ENCODE measurements around the gene SERTAD3.

The SERTAD3 gene

DNA sequence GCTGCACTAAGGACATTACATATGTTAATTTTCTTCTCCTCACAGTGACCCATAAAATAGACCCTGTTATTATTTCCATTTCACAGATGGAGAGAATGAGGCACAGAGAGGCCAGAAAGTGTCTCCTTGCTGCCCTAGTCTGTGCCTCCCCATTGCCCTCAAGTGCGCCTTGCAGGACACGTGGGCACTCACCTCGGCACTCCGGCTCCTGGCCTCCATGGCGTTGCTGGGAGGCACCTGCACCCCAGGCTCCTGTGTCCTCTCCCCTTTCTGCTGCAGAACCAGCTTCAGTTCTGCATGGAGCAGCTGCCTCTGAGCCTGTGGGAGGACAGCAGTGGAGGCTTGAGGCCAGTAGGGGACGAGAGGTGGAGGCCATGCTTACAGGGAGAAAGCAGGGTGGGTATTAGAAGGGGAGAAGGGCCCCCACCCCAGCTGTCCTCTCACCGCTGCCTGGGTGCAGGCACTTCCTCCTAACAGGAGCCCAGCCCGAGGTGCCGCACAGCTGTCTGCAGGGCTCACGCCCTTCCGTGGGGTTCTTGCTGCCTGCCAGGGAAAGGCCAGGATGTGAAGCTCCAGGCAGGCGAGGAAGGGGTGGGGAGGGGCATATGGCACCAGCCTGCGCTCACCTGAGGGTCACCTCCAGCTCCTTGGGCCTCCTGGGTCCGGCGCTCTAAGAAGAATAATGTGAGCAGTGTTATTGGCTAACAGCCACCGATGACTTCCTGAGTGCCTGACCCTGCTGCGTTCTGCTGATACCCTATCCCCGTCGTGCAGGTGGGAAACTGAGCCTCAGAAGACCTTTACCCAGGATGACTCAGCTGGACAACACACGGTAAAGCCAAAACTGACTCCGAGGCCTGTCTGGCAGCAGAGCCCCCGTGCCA, 36.2 kb downstream of the SERTAD3 start:
- H3K9me3 ChIP-seq = no peaks in the 10 kb centered on the region
- H3K4me3 ChIP-seq = no peak overlapping the region
- H3K27ac ChIP-seq = no peak overlapping the region
- H3K4me1 ChIP-seq = peaks cover 0 to 28% (median 14%) of the 10 kb centered on the region in 4 donors
- H3K36me3 ChIP-seq = no peaks in the 10 kb centered on the region
- TF ChIP-seq, protein P1, sequence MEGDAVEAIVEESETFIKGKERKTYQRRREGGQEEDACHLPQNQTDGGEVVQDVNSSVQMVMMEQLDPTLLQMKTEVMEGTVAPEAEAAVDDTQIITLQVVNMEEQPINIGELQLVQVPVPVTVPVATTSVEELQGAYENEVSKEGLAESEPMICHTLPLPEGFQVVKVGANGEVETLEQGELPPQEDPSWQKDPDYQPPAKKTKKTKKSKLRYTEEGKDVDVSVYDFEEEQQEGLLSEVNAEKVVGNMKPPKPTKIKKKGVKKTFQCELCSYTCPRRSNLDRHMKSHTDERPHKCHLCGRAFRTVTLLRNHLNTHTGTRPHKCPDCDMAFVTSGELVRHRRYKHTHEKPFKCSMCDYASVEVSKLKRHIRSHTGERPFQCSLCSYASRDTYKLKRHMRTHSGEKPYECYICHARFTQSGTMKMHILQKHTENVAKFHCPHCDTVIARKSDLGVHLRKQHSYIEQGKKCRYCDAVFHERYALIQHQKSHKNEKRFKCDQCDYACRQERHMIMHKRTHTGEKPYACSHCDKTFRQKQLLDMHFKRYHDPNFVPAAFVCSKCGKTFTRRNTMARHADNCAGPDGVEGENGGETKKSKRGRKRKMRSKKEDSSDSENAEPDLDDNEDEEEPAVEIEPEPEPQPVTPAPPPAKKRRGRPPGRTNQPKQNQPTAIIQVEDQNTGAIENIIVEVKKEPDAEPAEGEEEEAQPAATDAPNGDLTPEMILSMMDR (IDR thresholded peaks at IDR 0.05) = no peak
- intact Hi-C loops (cut with DNase I; ENCODE audit: low total_unique reads) = no loop called here
- DNase-seq = no peak
- no peaks in the 10 kb centered on the region for H3K27me3 ChIP-seq

DNA sequence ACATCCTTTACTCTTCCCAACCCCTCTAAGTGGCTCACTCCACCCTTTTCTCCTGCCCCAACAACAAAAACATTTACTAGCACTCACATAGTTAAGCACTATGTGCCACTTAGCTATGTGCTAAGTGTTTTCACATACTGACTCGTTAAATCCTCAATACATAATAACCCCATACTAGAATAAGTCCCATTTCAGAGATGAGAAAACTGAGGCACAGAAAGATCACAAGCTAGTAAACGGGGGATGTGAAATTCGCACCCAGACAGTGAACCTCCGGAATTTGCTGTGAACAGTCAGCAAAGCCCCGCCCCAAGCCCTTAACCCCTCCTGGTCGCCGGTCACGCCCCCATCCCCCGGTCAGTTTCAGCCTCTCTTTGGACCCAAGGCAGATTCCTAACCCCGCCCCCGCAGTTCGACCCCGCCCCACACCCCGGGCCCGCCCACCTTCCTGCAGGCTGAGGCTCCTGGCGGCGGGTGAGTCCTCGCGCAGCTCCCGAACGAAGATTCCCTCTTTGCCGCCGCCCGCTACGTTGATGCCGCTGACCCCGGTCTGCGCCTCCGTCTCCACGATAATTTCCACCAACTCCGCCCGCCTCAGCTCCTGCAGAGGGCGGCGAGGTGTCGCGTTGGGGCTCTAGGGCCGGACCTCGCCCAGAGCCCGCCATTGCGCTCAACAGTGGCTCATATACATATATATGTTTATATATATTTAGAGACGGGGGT, 40.7 kb downstream of the SERTAD3 start:
- Histone ChIP-seq H3K9me3 (no peaks in the 10 kb centered on the region), H3K27ac (peak overlapping the region; percentile 77 to 82), H3K27me3 (no peaks in the 10 kb centered on the region), H3K4me3 (peak overlapping the region; percentile 63 to 77), H3K4me1 (peaks cover 0 to 17% (median 6%) of the 10 kb centered on the region in 4 donors), H3K36me3 (no peaks in the 10 kb centered on the region)
- intact Hi-C loops (cut with DNase I; ENCODE audit: low total_unique reads) = no loop called here
- TF ChIP-seq, protein P1 (IDR thresholded peaks at IDR 0.05) = no peak
- DNase-seq = peak; percentile 91 to 92

DNA sequence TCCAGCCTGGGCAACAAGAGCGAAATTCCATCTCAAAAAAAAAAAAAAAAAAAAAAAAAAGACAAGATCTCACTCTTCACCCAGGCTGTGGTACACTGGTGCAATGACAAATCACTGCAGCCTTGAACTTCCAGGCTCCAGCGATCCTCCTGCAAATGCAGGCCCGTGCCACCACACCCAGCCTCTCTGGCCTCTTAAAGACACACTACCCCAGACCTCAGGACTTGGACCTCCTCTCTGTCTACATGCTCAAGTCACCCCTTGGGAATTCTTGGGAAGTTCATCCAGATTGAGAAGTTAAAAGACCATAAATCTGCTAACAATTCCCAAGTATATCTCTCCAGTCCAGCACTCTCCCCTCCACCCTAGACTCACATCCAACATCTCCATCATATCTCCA, 43.6 kb downstream of the SERTAD3 start:
- DNase-seq = no peak
- Histone ChIP-seq H3K27ac (no peak overlapping the region), H3K36me3 (peaks cover 0 to 16% (median 4%) of the 10 kb centered on the region in 3 donors), H3K4me1 (peaks cover 0 to 17% (median 6%) of the 10 kb centered on the region in 4 donors), H3K9me3 (no peaks in the 10 kb centered on the region), H3K27me3 (no peaks in the 10 kb centered on the region), H3K4me3 (no peak overlapping the region)
- intact Hi-C loops (cut with DNase I; ENCODE audit: low total_unique reads) = no loop called here
- TF ChIP-seq, protein P1 (IDR thresholded peaks at IDR 0.05) = no peak

DNA sequence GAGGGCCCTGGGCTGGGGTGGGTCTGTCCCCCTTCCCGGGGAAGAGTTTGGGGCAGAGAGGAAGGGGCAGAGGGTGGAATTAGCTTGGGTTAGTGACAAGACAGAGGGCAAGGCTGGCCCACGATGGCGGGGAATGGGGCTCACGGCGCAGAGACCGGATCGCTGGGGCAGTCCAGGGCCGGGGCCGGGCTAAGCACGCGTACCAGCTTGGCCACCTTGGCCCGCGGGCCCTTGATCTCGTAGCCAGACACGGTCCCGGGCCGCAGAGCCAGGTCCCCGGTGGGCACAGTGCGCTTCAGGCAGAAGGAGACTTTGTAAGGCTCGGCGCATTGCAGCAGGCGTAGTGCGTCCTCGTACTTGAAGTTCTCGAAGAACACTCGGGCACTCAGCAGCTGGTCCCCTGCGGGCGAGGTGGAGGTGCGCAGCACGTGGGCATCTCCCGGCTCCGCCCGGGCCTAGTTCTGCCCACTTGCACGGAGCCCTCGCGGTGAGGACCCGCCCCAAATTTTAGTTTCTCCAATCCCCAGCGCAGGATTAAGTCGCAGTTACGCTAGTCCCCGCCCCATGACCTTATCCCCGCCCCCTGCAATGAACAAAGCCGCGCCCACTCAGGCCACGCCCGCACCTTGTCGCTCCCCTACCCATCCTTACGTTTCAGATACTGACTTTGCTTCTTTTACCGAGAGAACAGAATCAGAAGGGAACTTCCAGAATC, 45.6 kb downstream of the SERTAD3 start:
- intact Hi-C loops (cut with DNase I; ENCODE audit: low total_unique reads) = no loop called here
- peaks cover 0 to 16% (median 4%) of the 10 kb centered on the region in 3 donors for H3K36me3 ChIP-seq
- no peaks in the 10 kb centered on the region for H3K27me3 ChIP-seq
- DNase-seq = no peak
- no peak overlapping the region for H3K27ac ChIP-seq
- no peaks in the 10 kb centered on the region for H3K9me3 ChIP-seq
- TF ChIP-seq, protein P1 (IDR thresholded peaks at IDR 0.05) = no peak
- H3K4me1 ChIP-seq = peaks cover 0 to 12% (median 4%) of the 10 kb centered on the region in 4 donors
- no peak overlapping the region for H3K4me3 ChIP-seq

DNA sequence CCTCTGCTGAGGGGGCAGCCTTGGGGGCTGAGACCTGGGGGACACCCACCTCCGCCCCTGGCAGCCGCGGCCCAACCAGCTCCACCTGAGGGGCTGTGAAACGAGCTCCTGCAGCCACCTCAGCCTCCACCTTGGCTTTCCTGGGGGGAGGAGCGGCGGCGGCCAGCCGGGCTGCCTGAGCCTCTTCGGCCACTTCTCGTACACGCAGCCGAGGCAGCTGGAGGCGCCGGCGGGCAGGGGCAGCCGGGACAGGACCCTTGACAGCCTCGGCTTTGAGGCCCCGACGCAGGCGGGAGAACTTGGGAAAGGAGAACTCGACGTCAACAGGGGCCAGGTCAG, 46.6 kb downstream of the SERTAD3 start:
- no peak overlapping the region for H3K4me3 ChIP-seq
- H3K9me3 ChIP-seq = no peaks in the 10 kb centered on the region
- peaks cover 0 to 16% (median 4%) of the 10 kb centered on the region in 3 donors for H3K36me3 ChIP-seq
- no peaks in the 10 kb centered on the region for H3K27me3 ChIP-seq
- H3K4me1 ChIP-seq = peaks cover 0 to 2% (median 0%) of the 10 kb centered on the region in 4 donors
- DNase-seq = no peak
- H3K27ac ChIP-seq = no peak overlapping the region
- intact Hi-C loops (cut with DNase I; ENCODE audit: low total_unique reads) = no loop called here
- TF ChIP-seq, protein P1 (IDR thresholded peaks at IDR 0.05) = no peak

All from tibial artery (tissue), 4 donors.